Duodenal mucosa (tissue), 2 donors: Measurements from ENCODE around the gene TNPO1.
A peak's percentile ranks its signal among the peaks of the same experiment; 100 is the strongest.
"Not testable (repeated sequence)": the region's sequence is repeated elsewhere in the genome, so short reads cannot be mapped to it uniquely, and the experiment has no call there.

Experiments used
- H3K27ac ChIP-seq: one replicate; pipeline ENCODE4 v1.7.0; 2013; ENCODE audit warnings: low read depth, low read length
- H3K27me3 ChIP-seq, 2 donors: one replicate each; pipeline ENCODE4 v1.7.0; 2013; ENCODE audit warnings: low read length in 2 of 2, control low read depth in 1 of 2; ENCODE audit not compliant: insufficient read depth in 2 of 2, control insufficient read depth in 1 of 2
- H3K36me3 ChIP-seq, 2 donors: one replicate each; pipeline ENCODE4 v1.7.0; 2013; ENCODE audit warnings: low read length in 2 of 2, control low read depth in 1 of 2; ENCODE audit not compliant: insufficient read depth in 2 of 2, control insufficient read depth in 1 of 2
- H3K4me1 ChIP-seq, 2 donors: one replicate each; pipeline ENCODE4 v1.7.0; 2013; ENCODE audit warnings: low read length in 2 of 2, control low read depth in 1 of 2; ENCODE audit not compliant: insufficient read depth in 2 of 2, control insufficient read depth in 1 of 2
- H3K4me3 ChIP-seq, 2 donors: one replicate each; pipeline ENCODE4 v1.7.0; 2013; ENCODE audit warnings: low read length in 2 of 2, low read depth in 1 of 2
- H3K9ac ChIP-seq, 2 donors: one replicate each; pipeline ENCODE4 v1.7.0; 2013; ENCODE audit warnings: low read length in 2 of 2, low read depth in 1 of 2
- H3K9me3 ChIP-seq, 2 donors: one replicate each; pipeline ENCODE4 v1.7.0; 2013; ENCODE audit warnings: low read length in 2 of 2, control low read depth in 1 of 2; ENCODE audit not compliant: control insufficient read depth in 1 of 2

The TNPO1 gene

GRCh38 chr5:72790186-72790585 lies 26.3 kb upstream of the TNPO1 start:
- H3K4me3 ChIP-seq, result no peak overlapping the region
- no peaks in the 10 kb centered on the region for H3K9me3 ChIP-seq
- H3K27ac ChIP-seq, result no peak overlapping the region
- H3K9ac ChIP-seq, result no peak overlapping the region
- H3K4me1 ChIP-seq, result peaks cover 0 to 5% of the 10 kb centered on the region in 2 donors
- no peaks in the 10 kb centered on the region for H3K36me3 ChIP-seq
- H3K27me3 ChIP-seq, result no peaks in the 10 kb centered on the region

GRCh38 chr5:72792662-72793061 lies 23.8 kb upstream of the TNPO1 start:
- not testable (repeated sequence) for H3K4me3 ChIP-seq, H3K36me3 ChIP-seq, H3K4me1 ChIP-seq, H3K9me3 ChIP-seq, H3K9ac ChIP-seq, H3K27me3 ChIP-seq, H3K27ac ChIP-seq

- H3K4me1 ChIP-seq, result no peaks in the 10 kb centered on the region
- no peaks in the 10 kb centered on the region for H3K9me3 ChIP-seq
- H3K4me3 ChIP-seq, result no peak overlapping the region
- no peak overlapping the region for H3K27ac ChIP-seq
- no peak overlapping the region for H3K9ac ChIP-seq
- H3K27me3 ChIP-seq, result no peaks in the 10 kb centered on the region
- no peaks in the 10 kb centered on the region for H3K36me3 ChIP-seq
These were observed 20.5 kb upstream of the TNPO1 start for GRCh38 chr5:72796001-72796400.

- Histone ChIP-seq H3K27me3 (no peaks in the 10 kb centered on the region), H3K27ac (no peak overlapping the region), H3K9ac (no peak overlapping the region), H3K9me3 (no peaks in the 10 kb centered on the region), H3K4me1 (peaks cover 0 to 4% of the 10 kb centered on the region in 2 donors), H3K36me3 (no peaks in the 10 kb centered on the region), H3K4me3 (no peak overlapping the region)
These were observed 16.7 kb upstream of the TNPO1 start for GRCh38 chr5:72799721-72800120.

GRCh38 chr5:72808637-72809036 lies 7.8 kb upstream of the TNPO1 start:
- not testable (repeated sequence) for H3K9ac ChIP-seq, H3K27me3 ChIP-seq, H3K4me1 ChIP-seq, H3K4me3 ChIP-seq, H3K27ac ChIP-seq, H3K9me3 ChIP-seq, H3K36me3 ChIP-seq

GRCh38 chr5:72811849-72812248 lies 4.6 kb upstream of the TNPO1 start:
- Histone ChIP-seq H3K27me3 (no peaks in the 10 kb centered on the region), H3K36me3 (no peaks in the 10 kb centered on the region), H3K4me3 (no peak overlapping the region), H3K4me1 (peaks cover 3 to 5% of the 10 kb centered on the region in 2 donors), H3K27ac (no peak overlapping the region), H3K9ac (no peak overlapping the region), H3K9me3 (no peaks in the 10 kb centered on the region)

GRCh38 chr5:72812488-72812887 lies 4.0 kb upstream of the TNPO1 start:
- Histone ChIP-seq H3K9me3 (no peaks in the 10 kb centered on the region), H3K27ac (no peak overlapping the region), H3K4me3 (no peak overlapping the region), H3K4me1 (peaks cover 3 to 5% of the 10 kb centered on the region in 2 donors), H3K9ac (no peak overlapping the region), H3K36me3 (no peaks in the 10 kb centered on the region), H3K27me3 (no peaks in the 10 kb centered on the region)

GRCh38 chr5:72814104-72814503 lies 2.4 kb upstream of the TNPO1 start:
- peaks cover 17 to 20% of the 10 kb centered on the region in 2 donors for H3K4me1 ChIP-seq
- H3K9me3 ChIP-seq, result no peaks in the 10 kb centered on the region
- H3K36me3 ChIP-seq, result no peaks in the 10 kb centered on the region
- H3K9ac ChIP-seq, result no peak overlapping the region
- no peak overlapping the region for H3K4me3 ChIP-seq
- no peaks in the 10 kb centered on the region for H3K27me3 ChIP-seq
- no peak overlapping the region for H3K27ac ChIP-seq

GRCh38 chr5:72814864-72815263 lies 1.6 kb upstream of the TNPO1 start:
- Histone ChIP-seq H3K9ac (no peak overlapping the region), H3K27me3 (no peaks in the 10 kb centered on the region), H3K4me3 (no peak overlapping the region), H3K27ac (no peak overlapping the region), H3K36me3 (no peaks in the 10 kb centered on the region), H3K4me1 (peaks cover 17 to 20% of the 10 kb centered on the region in 2 donors), H3K9me3 (no peaks in the 10 kb centered on the region)

GRCh38 chr5:72815580-72816283 lies 729 bp upstream of the TNPO1 start:
- Histone ChIP-seq H3K4me3 (peak overlapping the region; percentile 76 to 94), H3K9ac (peak overlapping the region; percentile 69 to 97), H3K9me3 (no peaks in the 10 kb centered on the region)

More at GRCh38 chr5:72815580-72816283, 729 bp upstream of the TNPO1 start:
- H3K4me1 ChIP-seq, result peaks cover 17 to 20% of the 10 kb centered on the region in 2 donors
- peak overlapping the region; percentile 82 for H3K27ac ChIP-seq
- no peaks in the 10 kb centered on the region for H3K36me3 ChIP-seq
- H3K27me3 ChIP-seq, result no peaks in the 10 kb centered on the region
